ENCODE measurements around the gene RNASE11.

Gene RNASE11

DNA sequence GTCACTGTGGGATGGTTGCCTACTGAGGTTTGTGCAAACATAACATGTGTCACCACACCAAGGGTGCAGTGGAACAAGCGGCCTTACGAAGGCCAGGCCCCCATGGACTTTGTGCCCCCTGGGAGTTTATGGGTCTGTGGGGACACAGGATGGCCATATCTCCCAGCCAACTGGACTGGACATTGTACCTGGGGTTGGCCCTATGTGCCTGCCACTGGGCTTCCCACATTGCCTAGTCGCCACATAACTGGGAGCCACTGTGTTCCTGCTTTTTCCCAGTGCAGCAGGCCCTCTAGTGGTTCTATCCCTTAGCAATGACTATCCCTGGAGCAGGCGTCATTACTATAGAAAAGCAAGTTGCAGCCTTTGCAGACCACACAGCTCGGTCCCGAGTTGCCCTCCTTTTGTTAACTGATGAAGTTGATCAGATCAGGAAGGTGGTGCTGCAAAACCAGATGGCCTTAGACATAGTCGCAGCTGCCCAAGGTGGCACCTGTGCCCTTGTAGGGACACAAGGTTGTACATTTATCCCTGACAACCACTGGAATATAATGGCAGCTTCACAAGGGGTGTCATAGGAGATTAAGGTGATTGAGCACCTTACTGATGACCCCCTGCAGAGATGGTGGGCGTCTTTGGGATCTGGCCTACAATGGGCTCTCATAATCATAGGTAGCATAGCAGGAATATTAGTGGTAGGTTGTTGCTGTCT lies 18.5 kb upstream of the RNASE11 start:
- no peaks in the 10 kb centered on the region for H3K9me2 ChIP-seq (replicated peaks; ENCODE audit: insufficient read depth, low read length)
- TF ChIP-seq, protein P1, sequence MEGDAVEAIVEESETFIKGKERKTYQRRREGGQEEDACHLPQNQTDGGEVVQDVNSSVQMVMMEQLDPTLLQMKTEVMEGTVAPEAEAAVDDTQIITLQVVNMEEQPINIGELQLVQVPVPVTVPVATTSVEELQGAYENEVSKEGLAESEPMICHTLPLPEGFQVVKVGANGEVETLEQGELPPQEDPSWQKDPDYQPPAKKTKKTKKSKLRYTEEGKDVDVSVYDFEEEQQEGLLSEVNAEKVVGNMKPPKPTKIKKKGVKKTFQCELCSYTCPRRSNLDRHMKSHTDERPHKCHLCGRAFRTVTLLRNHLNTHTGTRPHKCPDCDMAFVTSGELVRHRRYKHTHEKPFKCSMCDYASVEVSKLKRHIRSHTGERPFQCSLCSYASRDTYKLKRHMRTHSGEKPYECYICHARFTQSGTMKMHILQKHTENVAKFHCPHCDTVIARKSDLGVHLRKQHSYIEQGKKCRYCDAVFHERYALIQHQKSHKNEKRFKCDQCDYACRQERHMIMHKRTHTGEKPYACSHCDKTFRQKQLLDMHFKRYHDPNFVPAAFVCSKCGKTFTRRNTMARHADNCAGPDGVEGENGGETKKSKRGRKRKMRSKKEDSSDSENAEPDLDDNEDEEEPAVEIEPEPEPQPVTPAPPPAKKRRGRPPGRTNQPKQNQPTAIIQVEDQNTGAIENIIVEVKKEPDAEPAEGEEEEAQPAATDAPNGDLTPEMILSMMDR (IDR thresholded peaks at IDR 0.05; ENCODE audit: insufficient read depth, low read length, poor library complexity, severe bottlenecking) = no peak
- no peak for TF ChIP-seq EZH2phosphoT487 (conservative IDR thresholded peaks at IDR 0.05; ENCODE audit: low read length)
- H3F3A ChIP-seq (ENCODE audit: insufficient read depth) = no peaks in the 10 kb centered on the region
- H4K20me1 ChIP-seq (ENCODE audit: low read depth, low read length) = no peaks in the 10 kb centered on the region
- no peaks in the 10 kb centered on the region for H3K9me3 ChIP-seq (ENCODE audit: insufficient read depth, low read length)
- H3K4me2 ChIP-seq (ENCODE audit: low read depth, low read length, poor library complexity, severe bottlenecking) = no peak overlapping the region
- no peaks in the 10 kb centered on the region for H3K79me2 ChIP-seq (ENCODE audit: insufficient read depth, low read length)
- no peaks in the 10 kb centered on the region for H3K27me3 ChIP-seq (ENCODE audit: low read length)
- no peak overlapping the region for H2AFZ ChIP-seq (ENCODE audit: low read depth, low read length, severe bottlenecking)
- H3K27ac ChIP-seq (ENCODE audit: low read depth, low read length) = no peak overlapping the region
- H3K9ac ChIP-seq (ENCODE audit: low read length) = no peak overlapping the region
- H3K36me3 ChIP-seq (ENCODE audit: low read length) = no peaks in the 10 kb centered on the region
- no peak overlapping the region for H3K4me3 ChIP-seq (ENCODE audit: insufficient read depth, low read length, poor library complexity, severe bottlenecking)

DNA sequence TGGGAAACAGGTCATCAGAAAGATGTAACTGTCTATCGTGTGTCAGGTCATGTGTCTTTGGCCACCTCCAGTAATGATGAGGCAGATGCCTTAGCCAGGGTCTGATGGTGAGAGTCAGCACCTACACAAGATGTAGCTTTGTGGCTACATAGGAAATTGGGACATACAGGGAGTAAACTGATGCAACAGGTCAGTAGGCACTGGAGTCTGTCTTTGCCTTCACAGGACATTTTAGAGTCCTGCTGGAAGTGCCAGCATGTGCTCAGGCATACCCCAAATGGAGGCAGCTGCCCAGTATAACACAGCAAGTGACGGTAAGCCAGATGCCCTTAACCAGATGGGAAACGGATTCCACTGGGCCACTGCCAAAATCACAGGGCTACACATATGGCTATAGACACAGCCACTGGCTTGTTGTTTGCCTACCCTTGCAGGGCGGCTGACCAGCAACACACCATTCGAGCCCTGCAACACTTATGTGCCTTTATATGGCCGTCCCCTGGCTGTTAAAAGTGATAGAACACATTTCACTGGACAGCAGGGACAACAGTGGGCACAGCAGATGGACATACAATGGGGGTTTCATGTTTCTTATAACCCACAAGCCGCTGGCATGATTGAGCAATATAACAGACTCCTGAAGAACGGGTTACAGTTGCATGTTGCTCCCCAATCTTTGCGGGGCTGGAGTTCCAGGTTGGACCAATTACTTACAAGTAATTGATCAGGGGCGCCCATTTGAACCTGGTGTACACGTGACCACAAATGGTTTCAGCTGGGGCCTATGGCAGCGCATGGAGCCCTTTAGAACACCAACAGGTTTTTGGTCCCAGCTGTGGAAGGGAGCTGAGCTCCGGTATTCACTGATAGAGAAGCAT lies 16.3 kb upstream of the RNASE11 start:
- Histone ChIP-seq H3K4me2 (ENCODE audit: low read depth, low read length, poor library complexity, severe bottlenecking) (no peak overlapping the region), H3F3A (ENCODE audit: insufficient read depth) (no peaks in the 10 kb centered on the region), H3K9me2 (replicated peaks; ENCODE audit: insufficient read depth, low read length) (no peaks in the 10 kb centered on the region), H3K36me3 (ENCODE audit: low read length) (no peaks in the 10 kb centered on the region), H3K9ac (ENCODE audit: low read length) (no peak overlapping the region), H3K4me3 (ENCODE audit: insufficient read depth, low read length, poor library complexity, severe bottlenecking) (no peak overlapping the region), H4K20me1 (ENCODE audit: low read depth, low read length) (no peaks in the 10 kb centered on the region), H3K79me2 (ENCODE audit: insufficient read depth, low read length) (no peaks in the 10 kb centered on the region), H3K27me3 (ENCODE audit: low read length) (no peaks in the 10 kb centered on the region), H3K9me3 (ENCODE audit: insufficient read depth, low read length) (no peaks in the 10 kb centered on the region), H3K27ac (ENCODE audit: low read depth, low read length) (no peak overlapping the region), H2AFZ (ENCODE audit: low read depth, low read length, severe bottlenecking) (no peak overlapping the region)
- TF ChIP-seq EZH2phosphoT487 (conservative IDR thresholded peaks at IDR 0.05; ENCODE audit: low read length) = no peak
- TF ChIP-seq, protein P1 (IDR thresholded peaks at IDR 0.05; ENCODE audit: insufficient read depth, low read length, poor library complexity, severe bottlenecking) = no peak

DNA sequence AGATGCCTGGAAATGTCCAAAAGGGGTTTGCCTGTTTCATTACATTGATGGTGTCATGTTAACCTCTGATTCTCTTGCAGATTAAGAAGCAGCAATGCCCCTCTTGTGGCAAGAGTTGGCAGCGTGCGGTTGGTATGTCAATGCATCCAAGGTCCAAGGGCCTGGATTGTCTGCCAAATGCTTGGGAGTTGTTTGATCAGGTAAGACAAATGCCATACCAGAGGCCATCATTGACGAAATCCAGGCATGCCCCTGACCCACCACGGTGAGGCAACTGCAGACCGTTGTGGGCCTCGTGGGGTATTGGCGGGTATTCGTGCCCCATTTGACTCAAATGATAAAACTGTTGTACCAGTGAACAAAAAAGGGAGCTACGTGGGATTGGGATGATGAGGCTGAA lies 14.8 kb upstream of the RNASE11 start:
- Histone ChIP-seq H3F3A (ENCODE audit: insufficient read depth) (no peaks in the 10 kb centered on the region), H3K9me3 (ENCODE audit: insufficient read depth, low read length) (no peaks in the 10 kb centered on the region), H3K27me3 (ENCODE audit: low read length) (no peaks in the 10 kb centered on the region), H3K9ac (ENCODE audit: low read length) (no peak overlapping the region), H2AFZ (ENCODE audit: low read depth, low read length, severe bottlenecking) (no peak overlapping the region), H3K36me3 (ENCODE audit: low read length) (no peaks in the 10 kb centered on the region), H3K4me2 (ENCODE audit: low read depth, low read length, poor library complexity, severe bottlenecking) (no peak overlapping the region), H3K27ac (ENCODE audit: low read depth, low read length) (no peak overlapping the region), H4K20me1 (ENCODE audit: low read depth, low read length) (no peaks in the 10 kb centered on the region), H3K9me2 (replicated peaks; ENCODE audit: insufficient read depth, low read length) (no peaks in the 10 kb centered on the region), H3K4me3 (ENCODE audit: insufficient read depth, low read length, poor library complexity, severe bottlenecking) (no peak overlapping the region), H3K79me2 (ENCODE audit: insufficient read depth, low read length) (no peaks in the 10 kb centered on the region)
- TF ChIP-seq EZH2phosphoT487 (conservative IDR thresholded peaks at IDR 0.05; ENCODE audit: low read length) = no peak
- TF ChIP-seq, protein P1 (IDR thresholded peaks at IDR 0.05; ENCODE audit: insufficient read depth, low read length, poor library complexity, severe bottlenecking) = no peak
